CMK (cell line): ENCODE data around the gene NFIC.
"Not testable (repeated sequence)": the region's sequence is repeated elsewhere in the genome, so short reads cannot be mapped to it uniquely, and the experiment has no call there.

Experiments used
- DNase-seq: peaks from one replicate; pipeline ENCODE4 v3.0.0-alpha.2; 2010; ENCODE audit warnings: low read depth

The NFIC gene

GRCh38 chr19:3452942-3453214, 86.5 kb downstream of the NFIC start:
- not testable (repeated sequence) for DNase-seq

DNA sequence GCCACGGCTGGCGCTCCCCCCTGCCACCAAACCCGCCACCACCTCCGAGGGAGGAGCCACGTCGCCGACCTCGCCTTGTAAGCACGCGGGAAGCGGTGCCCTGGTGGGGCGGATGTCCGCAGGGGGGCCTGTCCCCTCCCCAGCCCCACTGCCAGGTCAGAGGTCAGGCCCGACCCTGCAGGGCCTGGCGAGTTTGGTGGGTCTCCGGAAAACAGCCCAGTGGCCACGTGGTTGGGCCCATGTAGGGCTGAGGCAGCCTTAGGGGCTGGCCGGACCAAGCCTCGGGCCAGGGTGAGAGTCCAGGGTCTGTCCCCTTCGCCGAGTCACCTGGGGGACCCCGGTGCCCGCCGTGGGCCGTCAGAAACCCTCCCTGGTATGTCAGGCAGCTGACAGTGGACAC, 87.5 kb downstream of the NFIC start:
- no peak for DNase-seq

DNA sequence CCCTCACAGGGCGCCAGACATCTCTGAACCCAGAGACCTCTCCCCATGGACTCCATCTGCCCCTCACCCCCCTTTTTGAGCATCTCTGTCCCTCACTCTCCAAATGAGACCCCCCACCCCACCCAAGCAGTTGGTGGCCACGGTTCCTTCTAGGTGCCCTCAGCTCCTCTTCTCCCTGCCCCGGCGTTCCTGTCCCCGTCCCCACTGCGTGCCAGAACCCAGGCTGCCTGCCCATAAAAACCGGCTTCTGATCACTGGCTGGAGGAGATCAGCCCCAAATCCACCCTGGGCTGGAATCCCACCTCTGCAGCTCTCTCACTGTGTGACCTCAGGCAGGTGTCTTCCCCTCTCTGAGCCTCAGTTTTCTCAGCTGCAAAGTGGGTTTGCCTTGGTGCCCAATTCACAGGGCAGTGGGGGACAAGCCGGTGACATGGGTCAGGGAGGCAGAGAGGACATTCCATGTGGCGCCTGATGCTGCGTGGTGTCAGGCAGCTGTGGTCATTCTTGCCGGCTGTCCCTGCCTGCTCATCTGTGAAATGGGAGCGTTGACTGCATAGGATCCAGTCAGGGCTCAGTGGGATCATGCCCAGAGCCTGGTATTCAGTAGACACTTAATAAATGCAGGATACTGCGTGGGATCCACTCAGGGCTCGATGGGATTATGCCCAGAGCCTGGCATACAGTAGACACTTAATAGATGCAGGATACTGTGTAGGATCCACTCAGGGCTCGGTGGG, 88.4 kb downstream of the NFIC start:
- DNase-seq, result no peak

- no peak for DNase-seq
Observed at GRCh38 chr19:3455393-3455955, 89.1 kb downstream of the NFIC start.

GRCh38 chr19:3455960-3456601, 89.7 kb downstream of the NFIC start:
- DNase-seq, result no peak

- no peak for DNase-seq
Observed at GRCh38 chr19:3456925-3457527, 90.6 kb downstream of the NFIC start.

- DNase-seq, result no peak
Observed at GRCh38 chr19:3457528-3458228, 91.3 kb downstream of the NFIC start.

DNA sequence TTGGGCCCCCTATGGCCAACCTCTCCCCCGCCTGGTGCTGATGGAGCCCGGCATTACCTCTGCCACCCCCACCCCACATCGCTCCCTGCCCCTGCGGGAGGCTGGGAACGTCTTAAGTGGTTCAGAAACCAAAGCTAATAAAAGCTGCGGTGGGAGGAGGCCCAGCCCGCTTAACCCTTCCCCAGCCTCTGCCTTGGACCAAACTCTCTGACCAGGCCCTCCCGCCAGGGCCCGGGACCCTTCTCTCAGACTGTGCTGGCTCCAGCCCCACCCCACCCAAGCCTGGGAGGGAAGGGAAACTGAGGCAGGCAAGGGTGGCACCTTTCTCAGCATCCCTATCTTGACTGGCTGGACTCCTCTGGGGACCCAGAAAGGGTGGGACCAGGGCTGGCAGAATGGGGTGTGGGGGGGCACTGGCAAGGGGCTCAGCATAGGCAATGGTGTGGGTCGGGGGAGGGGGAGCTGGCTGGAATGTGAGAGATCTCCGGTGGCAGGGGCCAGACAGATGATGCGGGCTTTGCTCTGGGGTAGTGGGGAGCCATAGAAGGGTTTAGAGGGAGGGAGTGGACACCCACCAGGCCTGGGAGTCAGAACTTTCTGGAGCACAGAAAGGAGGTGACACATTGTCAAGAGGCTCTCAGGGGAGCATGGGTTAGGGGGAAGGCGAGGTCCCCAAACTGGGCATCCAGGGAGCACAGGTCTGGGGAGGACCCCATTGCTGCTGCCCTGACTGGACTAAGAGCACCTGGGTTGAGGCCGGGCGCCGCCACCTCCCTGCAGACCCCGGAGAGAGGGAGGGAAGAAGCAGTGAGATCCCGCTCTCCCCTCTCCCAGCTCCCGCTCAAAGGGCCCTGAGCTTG, 92.1 kb downstream of the NFIC start:
- no peak for DNase-seq

DNA sequence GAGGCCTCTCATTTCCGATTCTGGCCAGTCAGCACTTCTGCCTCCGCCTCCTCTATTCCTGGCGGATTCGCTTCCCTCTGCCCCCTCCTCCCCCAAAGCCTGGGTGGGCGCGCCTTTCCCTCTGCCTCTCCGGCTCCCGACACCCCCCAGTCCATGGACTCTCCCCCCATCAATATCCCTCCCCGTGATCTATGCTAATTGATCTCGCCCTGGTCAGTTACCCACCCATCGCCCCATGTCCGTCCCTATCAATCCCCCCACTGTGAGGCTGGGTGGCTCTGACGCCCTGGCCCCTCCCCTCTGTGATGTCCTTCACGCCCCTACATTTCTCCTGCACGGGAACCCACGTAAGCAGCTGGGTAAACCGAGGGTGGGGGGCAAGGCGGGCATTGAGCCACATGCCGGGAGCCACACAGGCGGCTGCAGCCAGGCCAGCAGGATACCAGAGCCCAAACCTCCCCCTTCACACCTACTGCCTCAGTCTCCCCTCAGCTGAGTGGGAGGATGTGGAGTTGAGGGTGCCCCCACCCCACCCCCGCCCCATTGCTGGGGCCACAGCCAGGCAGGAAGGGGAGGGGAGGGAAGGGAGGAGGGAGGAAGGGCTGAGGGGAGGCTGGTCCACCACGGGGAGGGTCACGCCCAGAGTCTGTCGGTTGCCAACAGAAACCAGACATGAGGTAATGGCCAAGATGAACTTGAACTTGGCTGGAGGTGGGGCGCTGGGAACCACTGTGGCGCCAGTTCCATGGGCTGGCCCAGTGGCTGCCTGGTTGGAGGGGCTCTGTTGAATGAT, 92.9 kb downstream of the NFIC start:
- no peak for DNase-seq

GRCh38 chr19:3459965-3460582, 93.7 kb downstream of the NFIC start:
- DNase-seq, result no peak

DNA sequence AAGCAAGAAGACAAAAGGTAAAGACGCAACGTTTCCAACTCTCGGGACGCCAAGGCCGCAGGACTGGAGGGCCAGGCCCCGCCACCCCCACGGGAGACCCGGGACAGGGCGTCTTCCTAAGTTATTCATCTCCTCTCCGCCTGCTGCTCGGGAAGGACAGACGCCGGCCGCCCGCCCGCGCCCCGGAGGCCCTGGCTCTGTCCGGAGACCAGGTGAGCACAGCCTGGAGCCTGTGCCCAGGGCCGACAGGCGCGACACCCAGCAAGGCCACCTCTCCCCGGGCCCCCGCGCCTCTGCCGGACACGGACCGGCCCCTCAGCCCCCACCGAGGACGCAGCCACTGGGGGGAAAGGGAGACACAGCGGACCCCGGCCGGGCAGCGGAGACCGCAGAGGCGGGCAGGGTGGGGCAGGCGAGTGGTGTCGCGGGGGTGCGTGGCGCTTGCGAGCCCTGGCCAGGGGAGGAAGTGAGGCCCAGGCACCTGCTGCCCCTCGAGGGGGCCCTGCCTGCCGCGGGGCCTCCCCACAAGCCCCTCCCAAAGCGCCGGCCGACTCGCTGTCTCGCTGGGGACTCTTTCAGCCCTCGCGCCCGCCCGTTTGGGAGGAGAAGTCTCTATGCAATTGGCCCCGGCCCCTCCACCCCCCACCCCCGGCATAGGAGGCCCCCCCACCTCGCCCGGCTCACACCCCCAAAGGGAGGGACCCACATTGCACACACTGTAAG, 96.8 kb downstream of the NFIC start:
- DNase-seq, result no peak

DNA sequence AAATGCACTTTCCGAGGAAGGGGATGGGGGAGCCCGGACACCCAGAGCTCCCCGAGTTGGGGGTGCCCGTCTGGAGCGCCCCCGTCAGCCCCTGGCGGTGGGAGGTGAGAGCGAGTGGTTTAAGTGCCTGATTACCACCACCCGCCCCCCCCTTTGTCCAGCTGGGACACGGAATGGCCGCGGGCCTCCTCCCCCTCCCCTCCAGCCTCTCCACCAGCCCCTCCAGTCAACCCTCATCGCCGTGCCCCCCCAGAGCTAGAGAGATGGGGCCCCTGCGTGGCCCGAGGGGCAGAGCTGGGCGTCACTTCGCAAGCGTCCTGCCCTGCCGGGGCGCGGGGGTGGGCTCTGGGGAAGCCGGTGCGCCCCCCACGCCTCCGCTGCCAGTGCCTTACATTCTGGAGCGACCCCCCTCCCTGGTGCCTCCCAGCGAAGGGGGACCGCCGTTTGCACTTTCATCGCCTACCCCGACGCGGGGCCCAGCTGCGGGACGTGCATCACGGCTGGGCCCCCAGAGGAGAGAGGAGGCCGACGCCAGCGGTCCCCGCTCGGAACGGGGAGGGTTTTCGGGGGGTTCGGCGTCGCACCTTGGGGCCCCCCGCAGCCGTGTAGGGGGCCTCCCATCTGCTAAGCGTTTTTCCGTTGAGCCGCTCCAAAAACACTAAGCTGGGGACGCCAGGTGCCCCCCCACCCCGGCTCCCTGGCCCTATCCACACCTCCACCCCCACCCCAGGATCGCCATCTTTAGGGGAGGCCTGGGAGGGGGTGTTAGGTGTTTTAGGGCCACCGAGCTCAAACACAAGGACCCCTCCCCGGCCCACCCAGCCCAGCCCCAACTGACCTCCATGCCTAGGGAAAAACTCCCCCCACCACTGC, 97.6 kb downstream of the NFIC start:
- DNase-seq, result no peak

DNA sequence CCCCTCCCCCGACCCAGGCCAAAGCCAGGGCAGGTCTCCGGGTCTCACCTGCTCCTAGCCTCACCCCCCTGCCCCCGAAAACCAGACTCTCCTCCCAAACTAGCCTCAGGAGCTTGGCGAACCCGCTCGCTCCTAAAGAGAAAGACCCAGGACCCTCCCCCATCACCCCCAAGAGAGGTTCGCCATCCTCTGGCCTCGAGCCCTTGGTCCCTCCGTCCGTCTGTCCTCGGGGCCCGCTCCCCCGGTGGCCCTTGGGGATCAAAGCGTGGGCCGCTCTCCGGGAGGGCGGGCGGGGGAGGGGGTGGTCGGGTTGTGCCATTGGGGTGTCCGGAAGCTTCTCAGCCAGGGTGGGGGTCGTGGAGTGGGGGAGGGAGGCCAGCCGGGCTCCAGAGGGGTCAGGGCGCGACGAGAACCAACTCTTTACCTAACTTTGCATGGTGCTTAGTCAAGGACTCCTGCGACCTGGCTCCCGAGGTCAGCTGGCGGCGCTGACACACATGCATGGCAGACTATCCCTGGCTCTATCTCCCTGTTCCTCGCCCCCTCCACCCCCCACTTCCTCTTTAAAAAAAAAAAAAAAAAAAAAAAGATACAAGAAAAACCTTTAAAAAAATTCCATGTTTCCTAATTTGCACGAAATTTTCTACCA, 98.3 kb downstream of the NFIC start:
- DNase-seq, result no peak

DNA sequence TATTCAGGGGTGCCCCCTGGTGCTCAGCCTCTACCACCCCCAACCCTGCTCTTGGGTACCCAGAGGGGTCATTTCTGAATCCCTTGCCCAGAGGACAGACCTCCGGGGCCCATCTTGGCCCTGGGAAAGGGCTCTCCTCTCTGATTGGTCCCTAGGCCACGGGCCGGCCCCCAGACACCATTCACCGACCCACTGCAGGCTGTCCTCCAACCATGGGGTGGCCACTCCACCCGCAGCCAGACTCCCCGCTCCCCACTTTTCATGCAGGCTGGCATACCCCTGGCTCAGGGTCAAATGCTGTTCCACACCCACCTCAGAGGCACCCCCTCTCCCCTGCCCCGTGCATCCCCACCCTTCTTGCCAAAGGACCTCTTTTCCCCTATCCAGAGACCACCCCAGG, 99.2 kb downstream of the NFIC start:
- DNase-seq, result no peak

DNA sequence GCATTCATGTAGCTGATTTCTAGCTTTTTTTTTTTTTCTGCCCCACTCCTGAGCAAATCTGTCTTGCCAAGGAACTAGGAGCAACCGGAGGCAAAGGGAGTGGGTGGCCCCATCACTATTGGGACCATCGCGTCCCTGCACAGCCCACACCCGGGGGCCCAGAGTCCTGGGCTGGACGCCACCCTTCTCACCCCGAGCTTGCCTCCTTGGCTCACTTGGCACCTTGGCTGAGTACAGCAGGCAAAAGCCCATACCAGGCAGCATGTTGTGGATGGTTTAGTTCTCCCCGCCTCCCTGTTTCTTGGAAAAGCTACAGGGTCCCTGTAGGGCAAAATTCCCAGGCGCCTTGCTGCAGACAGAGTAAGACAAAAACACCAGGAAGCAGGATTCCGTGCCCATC, 100.3 kb downstream of the NFIC start:
- DNase-seq, result no peak

DNA sequence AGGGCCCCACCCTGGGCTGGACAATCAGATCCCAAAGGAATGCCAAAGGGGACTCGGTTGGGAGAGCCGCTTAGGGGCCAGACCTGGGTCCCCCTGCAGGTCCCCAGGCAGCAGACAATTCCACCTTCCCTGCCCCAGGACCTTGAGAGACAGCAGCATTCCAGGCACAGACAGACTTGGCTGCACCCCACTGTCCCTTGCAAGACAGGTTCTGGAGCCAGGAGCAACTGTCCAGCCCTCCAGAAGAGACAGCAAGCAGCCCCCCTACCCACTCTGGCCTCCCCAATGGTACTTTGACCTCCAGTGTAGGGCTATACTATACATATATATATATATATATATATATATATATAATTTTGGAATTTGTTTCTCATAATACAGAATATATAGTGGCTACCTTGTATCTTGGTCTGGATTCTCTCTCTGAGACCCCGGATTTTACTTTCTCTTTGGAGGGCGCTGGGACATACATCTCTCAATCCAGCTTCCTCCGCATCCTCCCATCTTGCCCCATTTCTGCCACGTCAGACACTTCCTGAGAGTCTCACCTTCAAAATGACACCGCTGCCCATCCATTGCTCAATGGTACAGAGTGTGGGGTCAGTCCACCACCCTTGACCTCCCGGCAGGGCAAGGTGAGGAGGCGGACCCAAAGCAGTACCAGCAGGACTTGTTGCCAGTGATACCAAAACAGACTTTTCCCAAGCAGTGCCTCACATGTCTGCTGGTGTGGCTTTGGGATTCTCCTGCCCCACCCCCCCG, 101.2 kb downstream of the NFIC start:
- no peak for DNase-seq

- no peak for DNase-seq
Observed at GRCh38 chr19:3468211-3468610, 101.8 kb downstream of the NFIC start.
